Liver (tissue), 3 donors: ENCODE results near the gene ZCCHC18.

ENCODE experiments used
- SP1 ChIP-seq: IDR thresholded peaks from 2 replicates; pipeline ENCODE4 v1.6.1; 2018; ENCODE audit warnings: antibody characterized with exemption, mild to moderate bottlenecking
- YY1 ChIP-seq: IDR thresholded peaks from 2 replicates; pipeline ENCODE4 v1.6.1; 2016; ENCODE audit warnings: antibody characterized with exemption, mild to moderate bottlenecking
- TF ChIP-seq, protein P1 (sequence below): fragments of 150-350 bp; IDR thresholded peaks from 2 replicates; pipeline ENCODE4 v1.5.1; 2017; ENCODE audit warnings: improper control_type of control experiment, low read depth, low read length; ENCODE audit not compliant: missing input control
- donor health status: healthy.
- donor health status: healthy.

GRCh38 chrX:104135677-104136076 is 23.4 kb downstream of the ZCCHC18 start:
- TF ChIP-seq, protein P1, sequence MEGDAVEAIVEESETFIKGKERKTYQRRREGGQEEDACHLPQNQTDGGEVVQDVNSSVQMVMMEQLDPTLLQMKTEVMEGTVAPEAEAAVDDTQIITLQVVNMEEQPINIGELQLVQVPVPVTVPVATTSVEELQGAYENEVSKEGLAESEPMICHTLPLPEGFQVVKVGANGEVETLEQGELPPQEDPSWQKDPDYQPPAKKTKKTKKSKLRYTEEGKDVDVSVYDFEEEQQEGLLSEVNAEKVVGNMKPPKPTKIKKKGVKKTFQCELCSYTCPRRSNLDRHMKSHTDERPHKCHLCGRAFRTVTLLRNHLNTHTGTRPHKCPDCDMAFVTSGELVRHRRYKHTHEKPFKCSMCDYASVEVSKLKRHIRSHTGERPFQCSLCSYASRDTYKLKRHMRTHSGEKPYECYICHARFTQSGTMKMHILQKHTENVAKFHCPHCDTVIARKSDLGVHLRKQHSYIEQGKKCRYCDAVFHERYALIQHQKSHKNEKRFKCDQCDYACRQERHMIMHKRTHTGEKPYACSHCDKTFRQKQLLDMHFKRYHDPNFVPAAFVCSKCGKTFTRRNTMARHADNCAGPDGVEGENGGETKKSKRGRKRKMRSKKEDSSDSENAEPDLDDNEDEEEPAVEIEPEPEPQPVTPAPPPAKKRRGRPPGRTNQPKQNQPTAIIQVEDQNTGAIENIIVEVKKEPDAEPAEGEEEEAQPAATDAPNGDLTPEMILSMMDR: no peak
- TF ChIP-seq YY1 (no peak), SP1 (no peak)
